CD8-positive, alpha-beta memory T cell (primary cell): ENCODE measurements around the gene CD200. TPM values are rescaled to one million over a fixed set of nuclear protein-coding genes. Genes with fewer than 3 reads are reported as not detected.
A peak's percentile ranks its signal among the peaks of the same experiment; 100 is the strongest.
"Not testable (repeated sequence)": the region's sequence is repeated elsewhere in the genome, so short reads cannot be mapped to it uniquely, and the experiment has no call there.

ENCODE experiments used
- CTCF ChIA-PET: fragments of 350-600 bp; sonication (Branson Sonifier 250); formaldehyde crosslinking; loops from one replicate; lab custom pipeline; 2021; ENCODE audit warnings: antibody characterized with exemption; lab: Charles Lee
- POLR2A ChIA-PET: fragments of 350-600 bp; sonication (Branson Sonifier 250); formaldehyde crosslinking; loops from one replicate; lab custom pipeline; 2021; ENCODE audit warnings: antibody characterized with exemption; lab: Charles Lee
- DNase-seq, 5 donors: peaks; one replicate each; pipeline versions ENCODE4 v3.0.0 to v3.0.0-alpha.2; 2020 to 2022; ENCODE audit warnings: mixed read lengths in 1 of 5
- H3K27ac ChIP-seq: one replicate; pipeline ENCODE4 v1.7.0; 2013; ENCODE audit warnings: low read depth, mild to moderate bottlenecking, low read length, moderate library complexity
- H3K27me3 ChIP-seq: 2 replicates; pipeline ENCODE4 v1.7.0; 2013; ENCODE audit warnings: low read length, mild to moderate bottlenecking; ENCODE audit not compliant: insufficient read depth, poor library complexity, severe bottlenecking
- H3K36me3 ChIP-seq: 2 replicates; pipeline ENCODE4 v1.7.0; 2013; ENCODE audit warnings: mild to moderate bottlenecking, low read length, moderate library complexity; ENCODE audit not compliant: insufficient read depth
- H3K4me1 ChIP-seq: 2 replicates; pipeline ENCODE4 v1.7.0; 2013; ENCODE audit warnings: mild to moderate bottlenecking, low read length, moderate library complexity; ENCODE audit not compliant: insufficient read depth
- H3K4me3 ChIP-seq: 2 replicates; pipeline ENCODE4 v1.7.0; 2013; ENCODE audit warnings: mild to moderate bottlenecking, low read length
- H3K9me3 ChIP-seq: 2 replicates; pipeline ENCODE4 v1.7.0; 2013; ENCODE audit warnings: mild to moderate bottlenecking, low read length
- H3K27ac Mint-ChIP-seq, 8 donors: one replicate each; pipeline ENCODE4 v1.8.0; 2020 to 2021; ENCODE audit warnings: mixed read lengths in 8 of 8, mild to moderate bottlenecking in 6 of 8, inconsistent platforms in 3 of 8, moderate library complexity in 3 of 8
- H3K27me3 Mint-ChIP-seq, 2 donors: one replicate each; pipeline ENCODE4 v1.8.0; 2020 to 2021; ENCODE audit warnings: mixed read lengths in 2 of 2, mild to moderate bottlenecking in 1 of 2, moderate library complexity in 1 of 2
- H3K36me3 Mint-ChIP-seq, 3 donors: one replicate each; pipeline ENCODE4 v1.8.0; 2020 to 2021; ENCODE audit warnings: mixed read lengths in 3 of 3, inconsistent platforms in 1 of 3, mild to moderate bottlenecking in 1 of 3
- H3K4me1 Mint-ChIP-seq, 3 donors: one replicate each; pipeline ENCODE4 v1.8.0; 2020 to 2021; ENCODE audit warnings: mixed read lengths in 3 of 3, inconsistent platforms in 1 of 3, mild to moderate bottlenecking in 1 of 3
- H3K4me3 Mint-ChIP-seq, 7 donors: one replicate each; pipeline ENCODE4 v1.8.0; 2020 to 2021; ENCODE audit warnings: mixed read lengths in 7 of 7, mild to moderate bottlenecking in 6 of 7, moderate library complexity in 4 of 7, inconsistent platforms in 2 of 7
- H3K9me3 Mint-ChIP-seq, 5 donors: one replicate each; pipeline ENCODE4 v1.8.0; 2020 to 2022; ENCODE audit warnings: mixed read lengths in 5 of 5, mild to moderate bottlenecking in 3 of 5, moderate library complexity in 2 of 5, inconsistent platforms in 1 of 5
- polyA plus RNA-seq: library from polyadenylated mRNA; unstranded; fragments of 300-500 nt; fragmentation: Illumina TruSeq; gene quantifications from one replicate; pipeline ENCODE4 v1.2.3, GENCODE V29; 2021
- total RNA-seq, 2 experiments: library from RNA; stranded (reverse); gene quantifications; one replicate each; pipeline ENCODE4 v1.2.3, GENCODE V29; 2021

Gene CD200
- total and polyA plus RNA-seq, 3 experiments from 2014 or later: 1.7 to 18.3 (median 17.9) TPM

DNA sequence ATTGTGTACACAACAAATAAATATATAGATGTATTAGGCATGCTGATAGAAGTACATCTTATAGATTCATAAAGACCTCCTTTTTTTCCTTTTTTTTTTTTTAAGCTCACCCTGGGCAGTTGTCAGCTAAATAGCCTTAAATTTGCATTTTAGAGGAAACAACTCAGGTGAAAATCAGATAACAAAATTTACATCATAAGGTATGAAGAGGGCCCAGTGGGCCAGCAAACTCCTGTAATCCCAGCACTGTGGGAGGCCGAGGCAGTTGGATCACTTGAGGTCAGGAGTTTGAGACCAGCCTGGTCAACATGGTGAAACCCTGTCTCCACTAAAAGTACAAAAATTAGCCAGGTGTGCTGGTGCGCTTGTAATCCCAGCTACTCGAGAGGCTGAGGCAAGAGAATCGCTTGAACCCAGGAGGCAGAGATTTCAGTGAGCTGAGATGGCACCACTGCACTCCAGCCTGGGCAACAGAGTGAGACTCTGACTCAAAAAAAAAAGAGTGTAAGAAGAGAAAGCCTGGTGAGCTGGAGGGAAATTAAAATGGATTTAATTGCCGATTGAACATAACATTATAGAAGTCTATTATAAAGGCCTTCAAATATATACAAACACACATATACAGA lies 72.1 kb downstream of the CD200 start:
- POLR2A ChIA-PET, H3K9me3 ChIP-seq, H3K27me3 ChIP-seq, H3K27ac ChIP-seq, H3K9me3 Mint-ChIP-seq, H3K36me3 Mint-ChIP-seq, H3K27me3 Mint-ChIP-seq, H3K4me3 ChIP-seq, H3K4me1 ChIP-seq, H3K36me3 ChIP-seq, H3K4me3 Mint-ChIP-seq, DNase-seq, CTCF ChIA-PET: not testable (repeated sequence)
- peak overlapping the region in 2 of 8 donors; percentile 23 to 27 for H3K27ac Mint-ChIP-seq
- peaks cover 0 to 11% (median 2%) of the 10 kb centered on the region in 3 donors for H3K4me1 Mint-ChIP-seq

- Mint-ChIP-seq H3K27me3 (no peaks in the 10 kb centered on the region), H3K36me3 (no peaks in the 10 kb centered on the region), H3K4me3 (no peak overlapping the region), H3K27ac (no peak overlapping the region), H3K4me1 (peaks cover 0 to 11% (median 2%) of the 10 kb centered on the region in 3 donors), H3K9me3 (no peaks in the 10 kb centered on the region)
- DNase-seq: no peak
- H3K36me3 ChIP-seq: no peaks in the 10 kb centered on the region
- ChIA-PET CTCF (no interaction called here), POLR2A (no interaction called here)
- H3K4me1 ChIP-seq: no peaks in the 10 kb centered on the region
- no peak overlapping the region for H3K4me3 ChIP-seq
- no peaks in the 10 kb centered on the region for H3K27me3 ChIP-seq
- no peak overlapping the region for H3K27ac ChIP-seq
- no peaks in the 10 kb centered on the region for H3K9me3 ChIP-seq
Observed at GRCh38 chr3:112405845-112406244, 72.9 kb downstream of the CD200 start.

DNA sequence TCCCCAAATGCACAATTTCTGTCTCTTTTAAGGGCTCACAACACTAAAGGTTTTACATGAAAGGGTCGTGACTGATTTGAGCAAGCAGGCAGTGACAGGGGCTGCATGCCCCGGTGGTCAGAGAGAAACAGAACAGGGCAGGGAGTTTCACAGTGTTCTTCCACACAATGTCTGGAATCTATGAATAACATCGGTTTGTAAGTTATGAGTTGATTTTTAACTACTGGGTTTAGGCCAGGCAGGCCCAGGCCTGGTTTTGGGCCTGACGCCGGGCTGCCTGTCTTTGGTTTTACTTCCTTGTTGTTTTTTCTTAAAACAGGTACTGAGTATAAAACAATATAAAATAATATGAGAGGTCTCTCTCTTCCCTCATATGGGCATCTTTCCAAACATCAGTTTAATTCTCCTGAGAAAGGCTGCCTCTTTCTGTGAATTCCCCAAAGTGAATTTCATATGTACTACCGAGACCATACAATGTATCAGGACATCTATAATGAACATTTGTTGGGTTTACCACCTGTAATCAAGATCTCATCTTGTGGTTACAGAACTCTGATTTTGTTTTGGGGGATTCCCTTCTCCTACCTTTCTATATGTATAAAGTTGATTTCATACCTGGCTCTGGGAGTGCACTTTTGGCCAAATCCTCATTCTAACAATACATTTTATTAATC lies 74.4 kb downstream of the CD200 start:
- Mint-ChIP-seq H3K9me3 (no peaks in the 10 kb centered on the region), H3K4me1 (peaks cover under 1 to 13% (median 2%) of the 10 kb centered on the region in 3 donors), H3K36me3 (no peaks in the 10 kb centered on the region), H3K4me3 (no peak overlapping the region), H3K27ac (peak overlapping the region in 2 of 8 donors; percentile 14 to 36), H3K27me3 (no peaks in the 10 kb centered on the region)
- H3K9me3 ChIP-seq: no peaks in the 10 kb centered on the region
- ChIA-PET CTCF (no interaction called here), POLR2A (no interaction called here)
- no peak overlapping the region for H3K4me3 ChIP-seq
- H3K36me3 ChIP-seq: no peaks in the 10 kb centered on the region
- no peak overlapping the region for H3K27ac ChIP-seq
- no peak for DNase-seq
- H3K4me1 ChIP-seq: no peaks in the 10 kb centered on the region
- H3K27me3 ChIP-seq: no peaks in the 10 kb centered on the region

- H3K4me3 Mint-ChIP-seq: no peak overlapping the region
- Histone ChIP-seq H3K4me3 (no peak overlapping the region), H3K27ac (no peak overlapping the region), H3K27me3 (no peaks in the 10 kb centered on the region), H3K4me1 (no peaks in the 10 kb centered on the region), H3K36me3 (no peaks in the 10 kb centered on the region), H3K9me3 (no peaks in the 10 kb centered on the region)
- ChIA-PET CTCF (no interaction called here), POLR2A (no interaction called here)
- DNase-seq: no peak
- H3K27ac Mint-ChIP-seq: peak overlapping the region in 1 of 8 donors; percentile 14
- H3K27me3 Mint-ChIP-seq: no peaks in the 10 kb centered on the region
- H3K36me3 Mint-ChIP-seq: no peaks in the 10 kb centered on the region
- peaks cover 0 to 2% (median 0%) of the 10 kb centered on the region in 5 donors for H3K9me3 Mint-ChIP-seq
- peaks cover 3 to 20% (median 8%) of the 10 kb centered on the region in 3 donors for H3K4me1 Mint-ChIP-seq
Observed at GRCh38 chr3:112407888-112408702, 75.1 kb downstream of the CD200 start.

DNA sequence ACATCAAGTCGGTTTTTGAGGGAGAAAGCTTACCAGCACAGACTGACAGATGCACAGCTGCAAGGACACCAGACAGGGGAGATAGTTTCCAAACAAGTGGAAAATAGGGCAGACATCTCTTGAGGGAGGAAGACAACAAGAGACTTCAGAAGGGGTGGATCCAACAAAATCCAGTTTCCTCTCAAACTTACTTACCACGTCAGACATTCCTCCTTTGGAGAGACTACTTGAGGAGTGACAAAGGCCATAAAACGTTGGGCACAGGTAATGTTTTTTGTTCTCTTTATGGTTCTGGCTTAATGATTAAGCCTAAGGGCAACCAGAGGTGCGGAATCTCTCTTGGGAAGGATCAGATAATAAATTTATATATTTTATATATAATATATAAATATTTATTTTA lies 76.1 kb downstream of the CD200 start:
- Histone ChIP-seq H3K36me3 (no peaks in the 10 kb centered on the region), H3K4me3 (no peak overlapping the region), H3K9me3 (no peaks in the 10 kb centered on the region), H3K27me3 (no peaks in the 10 kb centered on the region), H3K4me1 (no peaks in the 10 kb centered on the region), H3K27ac (no peak overlapping the region)
- Mint-ChIP-seq H3K27me3 (peaks cover 0 to 1% of the 10 kb centered on the region in 2 donors), H3K4me3 (no peak overlapping the region), H3K27ac (no peak overlapping the region), H3K9me3 (peaks cover 0 to 2% (median 0%) of the 10 kb centered on the region in 5 donors), H3K4me1 (peaks cover 3 to 24% (median 10%) of the 10 kb centered on the region in 3 donors), H3K36me3 (no peaks in the 10 kb centered on the region)
- ChIA-PET CTCF (no interaction called here), POLR2A (no interaction called here)
- no peak for DNase-seq

DNA sequence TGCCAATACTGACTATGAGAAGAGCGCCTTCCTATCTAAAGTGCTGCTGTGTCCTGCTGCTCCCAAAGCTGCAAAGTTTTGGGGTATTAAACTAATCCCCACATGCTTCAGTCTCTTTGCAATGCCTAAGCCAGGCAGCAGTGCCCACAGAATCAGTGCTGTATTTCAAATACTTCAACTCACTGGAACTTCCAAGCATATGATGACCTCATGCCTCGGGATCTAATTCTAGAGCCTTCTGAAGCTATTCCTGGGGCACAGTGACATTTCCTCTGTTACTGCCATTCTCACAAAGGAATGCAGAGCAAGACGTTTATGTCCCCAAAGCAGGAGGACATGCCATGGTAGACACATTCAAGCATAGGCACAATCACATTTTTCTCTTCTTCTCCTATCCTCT lies 78.5 kb downstream of the CD200 start:
- Histone ChIP-seq H3K27me3 (no peaks in the 10 kb centered on the region), H3K4me1 (no peaks in the 10 kb centered on the region), H3K27ac (no peak overlapping the region), H3K4me3 (no peak overlapping the region), H3K9me3 (no peaks in the 10 kb centered on the region), H3K36me3 (no peaks in the 10 kb centered on the region)
- no peak overlapping the region for H3K4me3 Mint-ChIP-seq
- H3K9me3 Mint-ChIP-seq: peaks cover 0 to 4% (median 0%) of the 10 kb centered on the region in 5 donors
- CTCF ChIA-PET: no interaction called here
- no peak for DNase-seq
- no peak overlapping the region for H3K27ac Mint-ChIP-seq
- POLR2A ChIA-PET: no interaction called here
- H3K4me1 Mint-ChIP-seq: peaks cover 3 to 24% (median 10%) of the 10 kb centered on the region in 3 donors
- H3K36me3 Mint-ChIP-seq: no peaks in the 10 kb centered on the region
- H3K27me3 Mint-ChIP-seq: peaks cover 1 to 6% of the 10 kb centered on the region in 2 donors
